HEK293 (cell line): ENCODE data around the gene C6orf15.
A peak's percentile ranks its signal among the peaks of the same experiment; 100 is the strongest.

Experiments
- CTCF ChIA-PET: fragments of 350-600 bp; formaldehyde crosslinking; extraction: SDS; loops from one replicate; lab custom pipeline; 2021; ENCODE audit warnings: antibody characterized with exemption; lab: Yijun Ruan, JAX
- POLR2A ChIA-PET: fragments of 300-600 bp; formaldehyde crosslinking; extraction: SDS; loops from one replicate; lab custom pipeline; 2020; ENCODE audit warnings: antibody characterized with exemption, inconsistent platforms; lab: Yijun Ruan, JAX
- H3K27ac ChIP-seq: fragments of 200-500 bp; sonication (Bioruptor generic); 2 replicates; pipeline ENCODE4 v1.5.1; 2014; ENCODE audit warnings: low read depth, low read length, control low read depth, inconsistent platforms; ENCODE audit errors: extremely low read depth
- H3K36me3 ChIP-seq, 2 experiments: fragments of 200-500 bp in 1 of 2; sonication (Bioruptor generic) in 1 of 2; 1 replicate in 1 of 2; 2 replicates in 1 of 2; pipeline ENCODE4 v1.5.1; 2014 to 2017; ENCODE audit warnings: inconsistent platforms in 2 of 2, low read length in 2 of 2; ENCODE audit not compliant: control insufficient read depth in 2 of 2, insufficient read depth in 1 of 2
- H3K4me1 ChIP-seq: fragments of 200-500 bp; sonication (Bioruptor generic); 2 replicates; pipeline ENCODE4 v1.5.1; 2014; ENCODE audit warnings: mild to moderate bottlenecking, low read length, inconsistent platforms; ENCODE audit not compliant: control insufficient read depth, insufficient read depth
- H3K4me3 ChIP-seq: 2 replicates; pipeline ENCODE4 v1.5.1; 2011; ENCODE audit warnings: low read depth, mild to moderate bottlenecking, control low read depth, low read length, moderate library complexity
- H3K9me3 ChIP-seq: fragments of 200-500 bp; sonication (Bioruptor generic); 2 replicates; pipeline ENCODE4 v1.5.1; 2014; ENCODE audit warnings: low read depth, low read length, inconsistent platforms; ENCODE audit not compliant: control insufficient read depth, insufficient read depth
- GLIS1 ChIP-seq: fragments of 450-650 bp; formaldehyde crosslinking; IDR thresholded peaks from 2 replicates; pipeline ENCODE4 v1.5.1; 2016; ENCODE audit warnings: missing biosample characterization, missing genetic modification characterization
- HOXC10 ChIP-seq: sonication (generic); formaldehyde crosslinking; IDR thresholded peaks from 2 replicates; pipeline ENCODE4 v1.8.1; 2023; ENCODE audit warnings: mild to moderate bottlenecking, missing genetic modification reagents
- KLF8 ChIP-seq: fragments of 450-650 bp; formaldehyde crosslinking; IDR thresholded peaks from 2 replicates; pipeline ENCODE4 v1.5.1; 2016; ENCODE audit warnings: missing biosample characterization, missing genetic modification characterization
- OSR2 ChIP-seq: fragments of 450-650 bp; formaldehyde crosslinking; IDR thresholded peaks from 2 replicates; pipeline ENCODE4 v1.5.1; 2016; ENCODE audit warnings: missing biosample characterization, missing genetic modification characterization
- ZFP37 ChIP-seq: fragments of 450-650 bp; formaldehyde crosslinking; IDR thresholded peaks from 2 replicates; pipeline ENCODE4 v1.5.1; 2016; ENCODE audit warnings: missing biosample characterization, missing genetic modification characterization
- ZIC2 ChIP-seq: fragments of 450-650 bp; formaldehyde crosslinking; IDR thresholded peaks from 2 replicates; pipeline ENCODE4 v1.5.1; 2016; ENCODE audit warnings: missing biosample characterization, missing genetic modification characterization
- ZNF175 ChIP-seq: fragments of 450-650 bp; formaldehyde crosslinking; IDR thresholded peaks from 2 replicates; pipeline ENCODE4 v1.5.1; 2016; ENCODE audit warnings: missing biosample characterization, missing genetic modification characterization
- ZNF2 ChIP-seq: fragments of 450-650 bp; formaldehyde crosslinking; IDR thresholded peaks from 2 replicates; pipeline ENCODE4 v1.5.1; 2016; ENCODE audit warnings: missing biosample characterization, missing genetic modification characterization
- ZNF223 ChIP-seq: fragments of 450-650 bp; formaldehyde crosslinking; IDR thresholded peaks from 2 replicates; pipeline ENCODE4 v1.5.1; 2016; ENCODE audit warnings: missing biosample characterization, missing genetic modification characterization
- ZNF341 ChIP-seq: fragments of 450-650 bp; formaldehyde crosslinking; IDR thresholded peaks from 2 replicates; pipeline ENCODE4; 2016; ENCODE audit warnings: low read depth, missing biosample characterization, missing genetic modification characterization
- ZNF391 ChIP-seq: fragments of 450-650 bp; formaldehyde crosslinking; IDR thresholded peaks from 2 replicates; pipeline ENCODE4 v1.5.1; 2016; ENCODE audit warnings: low read depth, missing biosample characterization, missing genetic modification characterization, borderline replicate concordance
- ZNF473 ChIP-seq: fragments of 450-650 bp; formaldehyde crosslinking; IDR thresholded peaks from 2 replicates; pipeline ENCODE4 v1.5.1; 2017; ENCODE audit warnings: missing biosample characterization, missing genetic modification characterization
- ZNF561 ChIP-seq: fragments of 450-650 bp; IDR thresholded peaks from 2 replicates; pipeline ENCODE4 v1.5.1; 2018; ENCODE audit warnings: missing biosample characterization, missing genetic modification characterization, borderline replicate concordance
- ZNF629 ChIP-seq: fragments of 450-650 bp; formaldehyde crosslinking; IDR thresholded peaks from 2 replicates; pipeline ENCODE4 v1.5.1; 2017; ENCODE audit warnings: missing biosample characterization, missing genetic modification characterization
- ZNF654 ChIP-seq: fragments of 450-650 bp; formaldehyde crosslinking; IDR thresholded peaks from 2 replicates; pipeline ENCODE4 v1.5.1; 2016; ENCODE audit warnings: low read depth, missing biosample characterization, missing genetic modification characterization
- ZNF660 ChIP-seq: fragments of 450-650 bp; IDR thresholded peaks from 2 replicates; pipeline ENCODE4 v1.5.1; 2018; ENCODE audit warnings: missing biosample characterization, mild to moderate bottlenecking, missing genetic modification characterization
- ZNF677 ChIP-seq: fragments of 450-650 bp; IDR thresholded peaks from 2 replicates; pipeline ENCODE4 v1.5.0; 2018; ENCODE audit warnings: missing biosample characterization, mild to moderate bottlenecking, missing genetic modification characterization, moderate library complexity
- ZNF707 ChIP-seq: fragments of 450-650 bp; formaldehyde crosslinking; IDR thresholded peaks from 2 replicates; pipeline ENCODE4 v1.5.1; 2016; ENCODE audit warnings: missing biosample characterization, missing genetic modification characterization
- ZNF776 ChIP-seq: fragments of 450-650 bp; formaldehyde crosslinking; IDR thresholded peaks from 2 replicates; pipeline ENCODE4 v1.5.0; 2017; ENCODE audit warnings: missing biosample characterization, missing genetic modification characterization, borderline replicate concordance
- ZNF791 ChIP-seq: fragments of 450-650 bp; formaldehyde crosslinking; IDR thresholded peaks from 2 replicates; pipeline ENCODE4 v1.5.1; 2016; ENCODE audit warnings: missing biosample characterization, missing genetic modification characterization
- ZNF830 ChIP-seq: fragments of 450-650 bp; IDR thresholded peaks from 2 replicates; pipeline ENCODE4 v1.5.0; 2018; ENCODE audit warnings: missing biosample characterization, missing genetic modification characterization, low read depth, mild to moderate bottlenecking, moderate library complexity
- TF ChIP-seq, protein P1 (sequence below): fragments of 450-650 bp; formaldehyde crosslinking; IDR thresholded peaks from 2 replicates; pipeline ENCODE4 v1.5.1; 2016; ENCODE audit warnings: missing biosample characterization, missing genetic modification characterization, low read depth
- TF ChIP-seq, protein P2 (sequence below): fragments of 450-650 bp; formaldehyde crosslinking; IDR thresholded peaks from 2 replicates; pipeline ENCODE4 v1.5.1; 2016; ENCODE audit warnings: missing biosample characterization, missing genetic modification characterization

The C6orf15 gene

DNA sequence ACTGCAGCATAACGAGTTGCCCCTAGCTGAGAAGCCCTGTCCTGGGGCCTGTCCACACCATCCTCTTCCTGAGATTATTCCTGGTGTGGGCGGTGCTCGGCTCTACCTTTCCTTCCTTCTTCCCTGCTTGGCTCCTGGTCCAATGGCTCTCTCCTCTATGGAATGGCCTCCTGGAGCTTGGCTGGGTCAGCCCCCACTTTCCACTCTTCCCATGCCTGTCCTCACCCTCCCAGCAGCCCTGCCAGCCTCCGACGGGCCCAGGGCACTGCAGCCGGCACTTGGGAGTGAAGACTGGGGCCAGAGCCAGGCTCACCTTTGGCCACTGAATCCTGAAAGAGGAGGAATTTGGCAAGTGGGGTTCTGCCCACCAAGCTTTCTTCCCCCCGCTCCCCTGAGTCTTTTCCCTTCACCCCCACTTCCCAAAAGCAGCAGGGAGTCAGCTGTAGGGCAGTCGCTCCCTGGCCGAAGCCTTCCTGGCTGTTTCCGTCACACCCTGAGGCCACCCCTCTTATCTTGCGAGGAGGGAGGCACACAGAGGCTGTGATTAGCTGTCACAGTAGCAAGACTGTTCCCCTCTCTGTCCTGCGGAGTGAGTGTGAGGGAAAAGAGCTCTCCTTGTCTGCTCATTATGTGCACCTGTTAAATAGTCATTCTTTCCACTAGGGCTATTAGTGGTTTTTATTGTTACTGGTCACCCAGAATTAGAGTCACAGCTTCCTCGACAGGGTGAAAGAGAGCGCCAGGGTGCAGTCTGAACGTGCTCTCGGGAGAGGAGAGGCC, 14.2 kb upstream of the C6orf15 start:
- Histone ChIP-seq H3K4me3 (no peak overlapping the region), H3K4me1 (peaks cover 10% of the 10 kb centered on the region), H3K27ac (no peak overlapping the region), H3K36me3 (no peaks in the 10 kb centered on the region), H3K9me3 (no peaks in the 10 kb centered on the region)
- CTCF ChIA-PET, result interaction anchor here (0.6 to 11.3 kb wide), 20 partner anchors 9 to 299 kb away, joined by 3 to 100 read pairs (median 6); partner anchors contain the start of genes C6orf15, PSORS1C1 and PSORS1C2
- TF ChIP-seq ZNF473 (tag by site-specific recombination) (no peak), ZNF660 (tag by site-specific recombination) (peak; percentile 74; the same call in 1 of the 2 replicates), ZNF223 (tag by site-specific recombination) (no peak), ZNF2 (tag by site-specific recombination) (no peak), ZNF175 (tag by site-specific recombination) (no peak), ZNF677 (no peak), ZIC2 (tag by site-specific recombination) (0 out of 2 replicates have a peak, but pooled peaks have one; percentile 14), ZNF707 (tag by site-specific recombination) (no peak), ZNF791 (tag by site-specific recombination) (no peak), ZNF561 (tag by site-specific recombination) (no peak), GLIS1 (tag by site-specific recombination) (peak; percentile 72), ZNF341 (tag by site-specific recombination) (peak; percentile 85), OSR2 (tag by site-specific recombination) (0 out of 2 replicates have a peak, but pooled peaks have one; percentile 17), ZNF391 (tag by site-specific recombination) (no peak), ZNF776 (tag by site-specific recombination) (no peak)
- TF ChIP-seq, protein P1, sequence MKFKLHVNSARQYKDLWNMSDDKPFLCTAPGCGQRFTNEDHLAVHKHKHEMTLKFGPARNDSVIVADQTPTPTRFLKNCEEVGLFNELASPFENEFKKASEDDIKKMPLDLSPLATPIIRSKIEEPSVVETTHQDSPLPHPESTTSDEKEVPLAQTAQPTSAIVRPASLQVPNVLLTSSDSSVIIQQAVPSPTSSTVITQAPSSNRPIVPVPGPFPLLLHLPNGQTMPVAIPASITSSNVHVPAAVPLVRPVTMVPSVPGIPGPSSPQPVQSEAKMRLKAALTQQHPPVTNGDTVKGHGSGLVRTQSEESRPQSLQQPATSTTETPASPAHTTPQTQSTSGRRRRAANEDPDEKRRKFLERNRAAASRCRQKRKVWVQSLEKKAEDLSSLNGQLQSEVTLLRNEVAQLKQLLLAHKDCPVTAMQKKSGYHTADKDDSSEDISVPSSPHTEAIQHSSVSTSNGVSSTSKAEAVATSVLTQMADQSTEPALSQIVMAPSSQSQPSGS (tag by site-specific recombination), result no peak
- POLR2A ChIA-PET, result interaction anchor here (1.0 kb wide), 2 partner anchors 32 to 461 kb away, joined by 3 read pairs; partner anchors contain the start of gene TCF19

DNA sequence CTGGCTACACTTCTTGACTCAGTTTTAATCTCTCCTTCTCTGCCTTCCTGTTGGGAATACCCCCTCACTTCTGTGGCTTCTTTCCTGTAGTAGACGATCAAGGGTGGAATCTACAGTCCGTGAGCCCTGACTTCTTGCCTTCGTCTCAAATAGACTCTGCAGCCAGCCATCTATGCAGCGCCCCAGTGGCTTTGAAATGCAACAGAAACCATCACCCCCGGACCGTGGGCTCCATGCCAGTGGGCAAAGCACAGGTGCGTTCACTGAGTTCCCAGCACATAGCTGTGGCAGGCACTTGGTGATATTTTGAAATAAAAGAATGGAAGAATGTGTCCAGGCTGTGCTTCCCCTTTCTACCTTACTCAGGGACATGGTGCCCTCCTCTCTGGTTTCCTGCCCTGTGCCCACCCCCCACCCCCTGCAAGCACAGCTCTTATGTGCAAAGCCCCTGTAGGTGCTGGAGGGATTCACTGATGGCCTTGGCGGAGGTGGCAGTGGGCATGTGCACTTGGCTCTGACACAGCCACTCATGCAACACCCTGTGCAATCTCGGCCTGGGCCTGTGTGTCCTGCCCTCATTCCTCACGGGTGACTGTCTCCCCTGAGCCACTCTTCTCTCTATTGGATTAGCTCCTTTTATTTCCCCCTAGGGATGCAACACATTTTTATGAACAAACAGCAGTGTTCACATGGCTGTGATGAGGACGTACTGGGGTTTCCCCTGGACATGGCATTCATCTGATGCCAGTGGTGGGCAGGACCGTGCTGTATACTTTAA, 13.4 kb upstream of the C6orf15 start:
- no peak overlapping the region for H3K4me3 ChIP-seq
- CTCF ChIA-PET, result interaction anchor here (0.7 to 11.3 kb wide), 13 partner anchors 9 to 274 kb away, joined by 3 to 100 read pairs (median 11); partner anchors contain the start of genes C6orf15, PSORS1C1 and PSORS1C2

More for the DNA sequence above, 13.4 kb upstream of the C6orf15 start:
- TF ChIP-seq KLF8 (tag by site-specific recombination) (no peak), ZFP37 (tag by site-specific recombination) (no peak), ZNF629 (tag by site-specific recombination) (no peak), HOXC10 (CRISPR knock-in tag) (no peak), ZNF654 (tag by site-specific recombination) (no peak), ZNF677 (no peak), ZNF341 (tag by site-specific recombination) (no peak), ZNF830 (no peak)
- TF ChIP-seq, protein P2, sequence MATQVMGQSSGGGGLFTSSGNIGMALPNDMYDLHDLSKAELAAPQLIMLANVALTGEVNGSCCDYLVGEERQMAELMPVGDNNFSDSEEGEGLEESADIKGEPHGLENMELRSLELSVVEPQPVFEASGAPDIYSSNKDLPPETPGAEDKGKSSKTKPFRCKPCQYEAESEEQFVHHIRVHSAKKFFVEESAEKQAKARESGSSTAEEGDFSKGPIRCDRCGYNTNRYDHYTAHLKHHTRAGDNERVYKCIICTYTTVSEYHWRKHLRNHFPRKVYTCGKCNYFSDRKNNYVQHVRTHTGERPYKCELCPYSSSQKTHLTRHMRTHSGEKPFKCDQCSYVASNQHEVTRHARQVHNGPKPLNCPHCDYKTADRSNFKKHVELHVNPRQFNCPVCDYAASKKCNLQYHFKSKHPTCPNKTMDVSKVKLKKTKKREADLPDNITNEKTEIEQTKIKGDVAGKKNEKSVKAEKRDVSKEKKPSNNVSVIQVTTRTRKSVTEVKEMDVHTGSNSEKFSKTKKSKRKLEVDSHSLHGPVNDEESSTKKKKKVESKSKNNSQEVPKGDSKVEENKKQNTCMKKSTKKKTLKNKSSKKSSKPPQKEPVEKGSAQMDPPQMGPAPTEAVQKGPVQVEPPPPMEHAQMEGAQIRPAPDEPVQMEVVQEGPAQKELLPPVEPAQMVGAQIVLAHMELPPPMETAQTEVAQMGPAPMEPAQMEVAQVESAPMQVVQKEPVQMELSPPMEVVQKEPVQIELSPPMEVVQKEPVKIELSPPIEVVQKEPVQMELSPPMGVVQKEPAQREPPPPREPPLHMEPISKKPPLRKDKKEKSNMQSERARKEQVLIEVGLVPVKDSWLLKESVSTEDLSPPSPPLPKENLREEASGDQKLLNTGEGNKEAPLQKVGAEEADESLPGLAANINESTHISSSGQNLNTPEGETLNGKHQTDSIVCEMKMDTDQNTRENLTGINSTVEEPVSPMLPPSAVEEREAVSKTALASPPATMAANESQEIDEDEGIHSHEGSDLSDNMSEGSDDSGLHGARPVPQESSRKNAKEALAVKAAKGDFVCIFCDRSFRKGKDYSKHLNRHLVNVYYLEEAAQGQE (tag by site-specific recombination), result no peak
- no peaks in the 10 kb centered on the region for H3K9me3 ChIP-seq
- POLR2A ChIA-PET, result no interaction called here
- peaks cover 10% of the 10 kb centered on the region for H3K4me1 ChIP-seq
- H3K27ac ChIP-seq, result no peak overlapping the region
- H3K36me3 ChIP-seq, result no peaks in the 10 kb centered on the region
